ENCODE results near the gene BANF2. TPM values are rescaled to one million over a fixed set of nuclear protein-coding genes. Genes with fewer than 3 reads are reported as not detected.
"Not testable (repeated sequence)": the region's sequence is repeated elsewhere in the genome, so short reads cannot be mapped to it uniquely, and the experiment has no call there.

The BANF2 gene
- total RNA-seq, 1 donor from 2014 or later = not detected

DNA sequence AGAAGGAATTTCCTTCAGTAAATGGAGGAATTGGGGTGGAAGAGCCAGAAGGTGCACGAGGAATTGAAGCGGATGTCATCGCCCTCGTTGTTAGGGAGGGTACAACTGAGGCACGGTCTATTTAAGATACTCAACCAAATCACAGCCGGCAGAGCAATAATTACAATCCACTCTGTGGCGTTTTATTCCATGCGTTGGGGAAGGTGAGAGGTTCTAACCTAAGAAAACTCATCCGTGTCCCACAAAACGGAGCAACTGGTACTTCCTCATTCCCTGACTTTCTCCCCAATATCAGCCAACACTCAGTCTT, 16.9 kb upstream of the BANF2 start:
- DNase-seq (ENCODE audit: low read depth in 2 of 2) = no peak

DNA sequence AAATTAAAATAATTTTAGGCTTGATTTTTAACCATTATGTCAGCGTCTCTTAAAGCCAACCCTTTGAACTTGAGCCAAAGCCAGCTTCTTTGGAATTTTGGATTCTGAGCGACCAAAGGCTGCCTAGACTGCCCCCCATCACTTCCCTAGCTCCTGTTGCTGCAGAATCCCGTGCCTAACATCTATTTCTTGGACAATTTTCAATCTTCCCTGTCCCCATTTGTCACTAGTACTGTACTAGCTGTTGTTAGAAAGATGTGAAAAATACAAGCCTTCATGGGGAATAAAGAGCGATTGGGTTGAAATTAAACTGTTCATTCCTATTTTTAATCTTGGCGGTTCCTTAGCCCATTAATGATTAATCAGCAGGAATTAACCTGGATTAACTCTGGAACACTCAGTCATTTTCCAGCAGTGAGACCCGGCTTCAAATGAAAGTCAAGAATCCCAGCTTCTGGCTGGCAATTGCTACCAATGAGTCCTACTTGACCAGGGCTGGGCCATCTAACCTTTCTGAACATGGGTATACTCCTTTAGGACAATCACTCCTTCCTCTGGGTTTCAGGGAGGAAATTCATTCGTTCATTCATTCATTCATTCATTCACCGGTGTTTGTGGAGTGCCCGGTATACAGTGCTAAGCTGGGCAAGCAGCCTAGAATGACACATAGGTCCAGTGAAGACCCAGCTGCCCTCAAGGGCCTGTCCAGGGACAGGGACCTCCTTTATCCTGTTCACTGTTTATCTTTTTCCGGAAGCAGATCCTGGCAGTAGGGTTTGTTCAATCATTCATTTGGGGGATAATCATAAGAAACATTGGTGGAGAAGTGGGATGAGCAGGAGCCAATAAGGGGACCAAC, 16.3 kb upstream of the BANF2 start:
- DNase-seq (ENCODE audit: low read depth in 2 of 2) = no peak

DNA sequence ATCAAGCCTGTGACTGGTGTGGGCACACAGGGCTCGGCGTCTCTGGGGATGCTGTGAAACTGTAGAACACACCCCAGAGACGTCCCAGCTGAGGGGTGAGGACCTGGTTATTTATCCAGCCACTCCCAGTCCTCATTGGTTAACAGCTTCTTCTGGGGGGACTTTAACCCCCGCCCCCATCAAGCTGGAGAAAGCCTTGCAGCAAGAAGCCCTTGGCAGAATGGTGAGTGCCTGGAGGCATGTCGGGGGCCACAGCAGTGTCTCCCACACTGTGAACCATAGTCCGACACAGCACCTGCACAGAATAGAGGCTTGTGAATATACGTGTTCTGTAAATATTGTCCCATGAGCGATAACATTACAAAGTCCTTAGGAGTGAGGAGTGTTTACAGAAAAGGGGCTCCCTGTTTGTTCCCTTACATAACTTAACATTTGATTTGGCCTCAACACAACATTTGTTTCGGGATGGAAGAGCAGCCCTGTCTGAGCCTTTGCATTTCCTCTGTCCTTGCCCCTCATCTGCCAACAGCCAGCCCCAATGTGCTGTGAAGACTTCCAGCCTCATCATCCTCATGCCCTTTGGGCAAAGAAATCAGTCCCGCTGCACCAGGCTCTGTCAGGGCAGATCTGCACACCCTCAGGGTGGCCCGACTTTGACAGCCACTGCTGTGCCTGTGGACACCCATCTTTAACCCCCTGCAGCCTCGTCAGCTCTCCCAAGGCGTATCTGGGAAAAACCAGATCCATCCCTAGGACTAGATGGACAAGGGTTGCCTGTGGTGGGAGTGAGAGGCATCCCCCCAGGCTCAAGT, 15.5 kb upstream of the BANF2 start:
- DNase-seq (ENCODE audit: low read depth in 2 of 2) = no peak

DNA sequence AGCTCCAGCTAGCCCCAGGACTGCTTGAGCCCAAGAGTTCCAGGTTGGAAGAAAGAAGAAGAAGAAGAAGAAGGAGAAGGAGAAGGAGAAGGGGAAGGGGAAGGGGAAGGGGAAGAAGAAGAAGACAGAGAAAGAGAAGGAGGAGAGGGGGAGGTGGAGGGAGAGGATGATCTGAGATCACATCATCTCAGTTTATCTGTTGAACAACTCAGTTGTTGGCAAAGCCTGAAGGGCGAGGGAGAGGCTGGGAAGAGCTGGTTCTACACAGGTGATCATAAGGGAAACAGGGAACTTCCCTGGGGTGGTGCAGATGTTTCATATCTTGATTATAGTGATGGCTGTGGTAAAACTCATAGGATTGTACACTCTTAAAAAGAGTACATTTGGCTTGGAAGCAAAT, 14.6 kb upstream of the BANF2 start:
- DNase-seq (ENCODE audit: low read depth in 2 of 2) = no peak

DNA sequence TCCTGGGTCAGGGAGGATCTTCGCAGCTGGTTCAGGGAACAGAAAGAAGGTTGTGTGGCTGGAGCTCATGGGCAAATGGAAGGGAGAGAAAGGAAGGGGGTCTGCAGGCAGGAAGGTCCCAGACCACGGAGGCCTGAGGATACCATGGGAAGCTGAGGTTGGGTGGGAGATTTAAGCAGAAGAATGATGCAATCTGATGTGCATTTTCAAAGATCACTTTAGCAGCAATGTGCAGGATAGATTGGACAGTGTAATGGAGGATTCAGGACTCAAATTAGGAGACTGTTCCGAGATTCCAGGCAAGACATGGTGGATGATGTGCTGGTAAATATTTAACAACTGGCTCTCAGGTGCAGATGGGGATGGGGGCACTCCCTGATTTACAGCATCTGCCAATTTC, 12.0 kb upstream of the BANF2 start:
- DNase-seq (ENCODE audit: low read depth in 2 of 2) = no peak

DNA sequence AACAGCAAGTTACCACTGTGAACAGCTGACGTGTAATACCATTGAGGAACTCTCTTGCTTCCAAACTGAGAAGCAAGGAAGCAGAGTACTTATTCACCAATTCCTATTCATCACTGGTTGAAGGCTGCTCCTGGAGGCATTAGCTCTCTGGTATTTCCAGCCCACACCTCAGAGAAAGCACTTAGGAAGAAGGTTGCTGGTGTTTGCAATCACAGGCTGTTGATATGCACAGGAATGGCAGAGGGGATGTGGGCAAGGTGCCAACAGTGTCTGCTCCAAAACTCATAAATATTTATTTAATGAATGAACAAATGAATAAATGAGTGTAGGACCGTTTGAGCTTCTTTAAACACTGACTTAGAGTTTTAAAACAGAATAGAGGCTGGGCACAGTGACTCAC, 10.8 kb upstream of the BANF2 start:
- DNase-seq (ENCODE audit: low read depth in 2 of 2) = peak in 1 of 2 donors; percentile 56

DNA sequence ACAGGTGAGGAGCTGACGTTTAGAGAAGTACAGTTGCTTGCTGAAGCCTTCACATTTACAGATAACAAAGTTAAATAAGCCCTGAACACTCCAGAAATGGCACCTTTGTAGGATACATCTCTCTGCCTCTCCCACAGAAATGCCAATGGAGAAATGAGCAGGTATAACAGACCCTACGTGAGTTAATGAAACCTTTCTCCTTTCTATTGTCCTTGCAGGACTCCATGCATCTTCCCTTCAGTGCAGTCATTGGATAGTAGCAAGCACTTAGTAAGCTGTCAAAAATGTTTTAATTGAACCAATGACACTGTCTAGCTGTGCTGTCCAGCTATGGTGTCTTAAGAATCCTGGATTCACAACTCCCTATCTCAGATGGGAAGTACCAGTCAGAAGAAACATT, 9.6 kb upstream of the BANF2 start:
- no peak for DNase-seq (ENCODE audit: low read depth in 2 of 2)

DNA sequence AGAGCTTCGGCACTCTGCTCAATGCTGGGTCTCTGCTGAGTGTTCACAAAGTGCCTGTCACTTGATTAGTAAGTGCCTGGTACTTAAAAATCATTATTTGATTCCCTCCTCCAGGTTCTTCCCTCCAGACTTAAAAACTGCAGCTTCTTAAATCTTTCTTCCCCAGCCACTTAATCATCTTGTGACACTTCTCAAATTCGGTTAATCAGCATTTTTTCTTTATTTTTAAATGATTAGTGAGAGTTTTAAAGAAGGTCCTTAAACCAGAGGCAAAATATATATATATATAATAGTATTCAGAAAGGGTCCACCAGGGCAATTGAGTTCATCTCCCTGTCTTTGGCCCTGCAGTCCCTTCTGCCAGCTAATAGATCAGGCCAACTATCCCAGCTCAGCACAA, 8.0 kb upstream of the BANF2 start:
- no peak for DNase-seq (ENCODE audit: low read depth in 2 of 2)

DNA sequence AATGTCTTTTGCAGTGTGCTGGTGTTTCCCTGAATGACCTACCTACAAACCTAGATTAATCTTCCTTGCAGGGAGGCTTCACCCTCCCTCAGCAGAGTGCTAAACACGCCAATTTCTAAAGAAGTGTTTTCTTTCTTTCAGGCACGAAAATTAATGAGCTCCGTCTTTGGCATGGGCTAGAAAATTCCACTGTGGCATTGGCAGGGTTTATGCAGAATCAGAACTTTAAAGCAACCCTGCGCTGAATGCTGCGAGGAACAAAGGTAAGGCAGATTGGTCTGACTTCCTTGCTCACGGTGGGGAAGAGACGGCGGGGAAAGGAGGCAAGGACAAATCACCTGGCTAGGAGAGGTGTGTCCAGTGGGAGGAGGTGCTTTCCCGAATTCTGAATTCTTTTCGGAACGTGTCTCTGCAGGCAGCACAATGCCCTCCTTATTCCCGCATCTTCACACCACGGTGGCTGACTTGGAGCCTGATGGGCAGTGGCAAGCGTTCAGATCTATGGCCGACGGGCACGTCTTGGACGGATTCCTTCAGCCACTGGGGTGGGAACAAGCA, 6.2 kb upstream of the BANF2 start:
- no peak for DNase-seq (ENCODE audit: low read depth in 2 of 2)

DNA sequence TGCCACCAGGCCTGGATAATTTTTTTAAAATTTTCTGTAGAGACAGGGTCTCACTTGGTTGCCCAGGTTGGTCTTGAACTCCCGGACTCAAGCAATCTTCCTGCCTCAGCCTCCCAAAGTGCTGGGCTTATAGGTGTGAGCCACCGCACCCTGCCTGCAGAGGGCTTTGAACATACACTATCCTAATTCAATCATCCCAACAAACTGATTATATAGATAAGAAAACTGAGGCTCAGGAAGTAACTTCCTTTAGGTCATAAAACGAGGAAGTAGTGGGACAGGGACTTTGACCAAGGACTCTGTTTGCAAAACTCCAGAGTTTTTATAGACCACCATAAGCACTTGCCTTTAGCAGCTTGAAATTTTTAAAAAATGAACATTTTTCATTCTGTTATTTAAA, 5.0 kb upstream of the BANF2 start:
- DNase-seq (ENCODE audit: low read depth in 2 of 2) = no peak

DNA sequence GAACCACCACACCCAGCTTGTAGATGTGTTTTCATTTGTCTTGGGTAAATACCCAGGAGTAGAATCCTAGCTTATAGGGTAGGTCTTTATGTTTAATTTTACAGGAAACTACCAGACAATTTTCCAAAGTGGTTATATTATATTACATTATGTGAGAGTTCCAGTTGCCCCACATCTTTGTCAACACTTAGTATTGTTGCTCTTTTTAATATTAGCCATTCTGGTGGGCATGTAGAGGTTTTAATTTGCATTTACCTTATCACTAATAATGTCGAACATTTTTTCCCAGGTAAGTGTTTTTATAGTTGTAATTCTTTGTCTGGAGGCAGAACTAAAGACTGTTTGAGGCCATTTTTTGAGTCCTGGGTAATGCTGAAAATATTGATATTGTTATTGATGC, 3.5 kb upstream of the BANF2 start:
- no peak for DNase-seq (ENCODE audit: low read depth in 2 of 2)

DNA sequence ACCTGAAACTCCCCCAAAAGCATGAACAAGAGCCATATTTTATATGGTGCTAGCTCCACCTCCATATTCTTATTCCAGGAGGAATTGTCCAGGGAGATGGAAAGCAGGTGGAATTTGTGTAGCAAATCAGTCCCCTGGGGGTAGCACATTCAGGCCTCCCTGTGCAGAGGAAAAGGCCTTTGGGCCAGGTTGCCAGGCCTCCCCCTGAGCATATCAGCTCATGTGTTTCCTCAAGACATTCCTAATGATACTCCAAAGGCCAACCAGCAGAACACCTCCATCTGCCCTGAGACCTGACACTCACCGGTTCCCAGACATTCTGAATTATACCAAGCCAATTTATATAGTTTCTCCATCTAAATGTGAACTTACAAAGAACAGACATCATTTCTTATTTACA, 2.6 kb upstream of the BANF2 start:
- no peak for DNase-seq (ENCODE audit: low read depth in 2 of 2)

DNA sequence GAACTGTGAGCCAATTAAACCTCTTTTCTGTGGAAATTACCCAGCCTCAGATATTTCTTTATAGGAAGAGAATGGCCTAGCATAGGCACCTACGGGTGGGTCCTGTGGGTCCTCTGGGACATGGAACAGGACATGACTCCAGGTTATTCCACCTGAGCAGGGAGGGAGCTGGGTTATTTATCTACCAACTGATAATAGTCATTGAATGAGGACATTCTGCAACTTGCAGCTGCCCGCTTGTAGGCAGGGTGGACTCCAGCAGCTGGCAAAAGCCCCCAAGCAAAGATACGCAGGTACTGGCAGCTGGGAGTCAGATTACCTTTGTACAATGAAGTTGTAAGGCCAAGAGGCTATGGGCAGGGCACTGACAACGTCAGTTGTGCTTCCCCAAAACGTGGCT, 1.4 kb upstream of the BANF2 start:
- no peak for DNase-seq (ENCODE audit: low read depth in 2 of 2)

DNA sequence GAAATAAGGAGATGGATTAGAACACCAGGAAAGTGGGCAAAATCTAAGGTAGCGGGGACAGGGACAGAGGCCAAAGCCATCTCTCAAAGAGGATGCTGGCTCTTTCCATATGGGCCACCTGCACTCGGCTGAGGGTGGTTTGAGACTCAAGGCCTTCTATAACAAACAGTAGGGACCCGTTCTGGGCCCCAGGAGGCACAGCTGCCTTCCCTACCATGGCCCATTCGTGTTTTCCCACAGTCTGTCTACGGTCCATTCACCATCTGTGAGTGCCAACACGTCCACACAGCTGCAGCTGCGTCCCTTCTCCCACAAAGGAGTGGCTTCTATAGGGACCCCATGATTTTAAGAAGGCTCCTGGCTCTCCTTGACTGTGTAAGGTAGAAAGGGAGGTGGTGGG, 871 bp downstream of the BANF2 start:
- DNase-seq (ENCODE audit: low read depth in 2 of 2) = no peak

DNA sequence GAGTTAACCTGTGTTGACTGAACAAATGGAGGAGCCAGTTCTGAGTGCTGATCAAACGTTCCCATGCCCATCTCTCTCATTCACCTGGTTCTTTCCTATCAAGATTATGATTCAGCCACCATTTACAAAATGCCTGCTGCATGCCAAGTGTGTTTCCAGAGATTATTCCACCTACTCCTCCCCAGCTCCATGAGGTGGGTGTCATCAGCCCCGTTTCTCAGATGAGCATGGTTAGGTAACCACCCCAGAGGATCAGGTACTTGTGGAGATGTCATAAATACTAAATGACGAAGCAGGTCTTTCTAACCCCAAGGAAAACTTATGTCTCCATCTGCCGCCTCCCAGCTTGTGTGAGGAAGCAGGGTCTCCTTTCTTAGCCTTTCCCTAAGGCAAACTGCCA, 2.1 kb downstream of the BANF2 start:
- no peak for DNase-seq (ENCODE audit: low read depth in 2 of 2)

DNA sequence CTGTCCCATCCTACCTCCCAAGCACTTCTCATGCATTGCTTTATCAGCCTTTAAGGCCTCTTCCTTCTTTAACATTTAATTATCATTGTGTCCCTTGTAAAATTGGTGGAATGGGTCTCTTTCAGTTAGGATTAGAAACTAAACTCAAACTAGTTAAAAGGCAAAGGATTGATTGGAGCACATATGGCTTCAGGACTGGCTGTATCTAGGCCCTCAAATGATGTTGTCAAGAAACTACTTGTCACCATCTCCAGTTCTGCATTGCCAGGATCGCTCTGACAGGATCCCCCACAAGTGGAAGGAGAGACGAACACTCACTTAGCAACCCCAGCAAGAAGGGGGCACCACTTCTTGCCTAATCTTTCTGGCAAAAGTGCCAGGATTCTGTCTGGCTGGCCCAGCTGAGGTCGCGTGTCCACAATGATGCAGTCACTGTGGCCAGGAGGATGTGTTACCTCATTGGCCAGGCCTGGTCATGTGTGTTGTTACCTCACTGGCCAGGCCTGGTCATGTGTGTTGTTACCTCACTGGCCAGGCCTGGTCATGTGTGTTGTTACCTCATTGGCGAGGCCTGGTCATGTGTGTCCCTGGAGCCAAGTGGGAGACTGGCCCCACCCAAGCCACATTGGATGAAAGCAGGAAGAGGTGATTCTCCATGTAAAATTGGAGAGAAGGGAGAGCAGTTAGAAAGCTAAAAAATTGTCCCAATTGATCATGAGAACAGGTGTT, 5.0 kb downstream of the BANF2 start:
- no peak for DNase-seq (ENCODE audit: low read depth in 2 of 2)

DNA sequence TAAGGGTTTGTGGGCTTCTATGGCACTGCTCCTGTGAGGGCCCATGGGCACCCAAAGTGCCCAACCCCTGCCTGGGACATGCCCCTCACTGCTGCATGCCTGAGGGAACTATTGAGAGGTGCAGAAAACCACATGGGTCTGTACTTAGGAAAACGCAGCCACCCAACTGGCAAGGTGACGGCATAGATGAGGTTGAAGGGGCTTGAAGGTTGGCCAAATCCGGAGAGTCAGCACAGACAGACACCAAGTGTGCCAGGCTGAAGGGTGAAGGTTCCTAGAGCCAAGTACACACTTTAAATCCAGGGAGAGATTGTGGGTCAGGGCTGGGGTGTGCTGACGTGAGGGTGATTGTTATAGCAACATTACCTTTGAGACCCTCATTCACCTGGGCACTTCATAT, 6.2 kb downstream of the BANF2 start:
- DNase-seq (ENCODE audit: low read depth in 2 of 2) = no peak

DNA sequence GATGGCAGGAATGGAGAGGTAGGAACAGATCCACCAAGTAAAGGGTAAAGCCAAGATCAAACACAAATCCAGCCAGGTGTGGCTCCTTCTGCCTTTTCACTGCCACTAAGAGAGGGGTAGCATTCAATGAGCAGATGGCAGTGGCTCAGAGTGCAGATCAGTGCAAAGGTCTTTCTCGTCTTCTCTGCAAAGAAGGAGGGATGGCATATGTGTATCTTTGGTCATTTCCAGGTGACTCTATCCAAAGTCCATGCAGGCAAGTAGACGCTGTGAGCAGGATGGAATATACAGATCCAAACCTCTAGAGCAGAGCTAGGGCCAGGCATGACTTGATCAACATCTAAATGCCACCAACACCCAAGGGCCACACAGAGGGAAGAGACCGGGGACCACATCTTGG, 6.9 kb downstream of the BANF2 start:
- no peak for DNase-seq (ENCODE audit: low read depth in 2 of 2)

DNA sequence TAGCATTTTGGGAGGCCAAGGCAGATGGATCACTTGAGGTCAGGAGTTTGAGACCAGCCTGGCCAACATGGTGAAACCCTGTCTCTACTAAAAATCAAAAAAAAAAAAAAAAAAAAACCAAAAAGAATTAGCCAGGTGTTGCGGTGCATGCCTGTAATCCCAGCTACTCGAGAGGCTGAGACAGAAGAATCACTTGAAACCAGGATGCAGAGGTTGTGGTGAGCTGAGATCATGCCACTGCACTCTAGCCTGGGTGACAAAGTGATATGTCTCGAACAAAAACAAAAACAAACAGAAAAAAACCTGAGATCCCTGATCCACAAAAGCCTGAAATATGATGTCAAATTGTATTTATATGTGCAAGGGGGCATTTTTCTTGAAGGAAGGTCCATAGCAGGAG, 8.2 kb downstream of the BANF2 start:
- DNase-seq (ENCODE audit: low read depth in 2 of 2) = not testable (repeated sequence)

DNA sequence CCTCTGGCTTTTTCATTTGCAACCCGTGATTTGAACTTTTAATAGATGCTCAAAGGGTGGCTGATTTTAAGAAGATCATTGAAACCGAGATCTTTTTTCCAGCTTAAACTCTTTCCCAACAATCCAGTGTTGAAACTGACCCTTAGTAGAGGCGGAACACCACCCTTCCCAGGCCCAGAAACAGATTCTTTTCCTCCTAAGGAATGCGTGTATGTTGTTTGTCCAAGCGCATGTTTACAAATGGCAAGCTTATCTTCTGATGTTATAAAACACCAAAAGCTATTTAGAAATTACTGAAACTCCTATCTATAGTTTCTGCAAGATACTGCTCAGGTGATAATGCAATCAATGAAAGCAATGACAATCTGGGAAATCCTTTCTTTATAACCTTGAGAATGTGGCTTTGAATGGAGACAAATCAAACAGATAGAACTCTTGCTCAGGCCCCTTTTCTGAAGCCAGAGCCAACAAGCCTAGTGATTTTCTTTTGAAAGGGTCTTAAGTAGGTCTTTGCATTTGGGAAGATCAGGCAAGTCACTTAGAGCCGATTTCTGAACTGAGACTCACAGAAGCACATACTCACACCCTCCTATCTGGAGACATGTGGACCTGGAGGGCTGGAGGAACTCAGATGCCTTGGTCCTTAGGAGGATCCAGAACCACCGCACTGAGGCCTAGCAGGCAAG, 9.1 kb downstream of the BANF2 start:
- DNase-seq (ENCODE audit: low read depth in 2 of 2) = no peak
